ENCODE measurements around the gene ITGB1. TPM values are rescaled to one million over a fixed set of nuclear protein-coding genes. Genes with fewer than 3 reads are reported as not detected.

Gene ITGB1
- total and polyA plus RNA-seq, 12 donors: 169 to 828 (median 595) TPM

GRCh38 chr10:32930036-32930435 lies 28.0 kb downstream of the ITGB1 start:
- H3K27ac ChIP-seq: no peak overlapping the region
- peaks cover 0 to 46% (median 22%) of the 10 kb centered on the region in 9 donors for H3K4me1 ChIP-seq
- H3K9me3 ChIP-seq: no peaks in the 10 kb centered on the region
- no peaks in the 10 kb centered on the region for H3K27me3 ChIP-seq
- peaks cover 0 to 99% (median 43%) of the 10 kb centered on the region in 9 donors for H3K36me3 ChIP-seq
- TF ChIP-seq CTCF (IDR thresholded peaks at IDR 0.05): no peak
- intact Hi-C loops (cut with DNase I): no loop called here
- H3K4me3 ChIP-seq: no peak overlapping the region
- DNase-seq (no peak), ATAC-seq (no peak)

GRCh38 chr10:32929634-32930033 lies 28.4 kb downstream of the ITGB1 start:
- H3K27ac ChIP-seq: peak overlapping the region in 3 of 10 donors; percentile 11 to 48 (median 20)
- no peaks in the 10 kb centered on the region for H3K9me3 ChIP-seq
- peaks cover 0 to 43% (median 22%) of the 10 kb centered on the region in 9 donors for H3K4me1 ChIP-seq

GRCh38 chr10:32927750-32928149 lies 30.3 kb downstream of the ITGB1 start:
- no peak for TF ChIP-seq CTCF (IDR thresholded peaks at IDR 0.05)
- H3K9me3 ChIP-seq: no peaks in the 10 kb centered on the region
- H3K27me3 ChIP-seq: no peaks in the 10 kb centered on the region
- no peak overlapping the region for H3K27ac ChIP-seq
- 94 to 97% methylated on average over 3 of the region's 3 CpGs for WGBS, 2 donors
- DNase-seq (no peak), ATAC-seq (no peak)
- intact Hi-C loops (cut with DNase I): no loop called here
- H3K4me3 ChIP-seq: no peak overlapping the region
- peaks cover 0 to 99% (median 55%) of the 10 kb centered on the region in 9 donors for H3K36me3 ChIP-seq
- peaks cover 0 to 39% (median 22%) of the 10 kb centered on the region in 9 donors for H3K4me1 ChIP-seq

More at GRCh38 chr10:32929634-32930033, 28.4 kb downstream of the ITGB1 start:
- WGBS, 2 donors: 55 to 64% methylated on average over 6 of the region's 6 CpGs
- ATAC-seq: peak in 1 of 8 donors; percentile 25
- DNase-seq: no peak
- Histone ChIP-seq H3K4me3 (peak overlapping the region in 1 of 10 donors; percentile 9), H3K36me3 (peaks cover 0 to 99% (median 45%) of the 10 kb centered on the region in 9 donors), H3K27me3 (no peaks in the 10 kb centered on the region)
- no peak for TF ChIP-seq CTCF (IDR thresholded peaks at IDR 0.05)
- intact Hi-C loops (cut with DNase I): no loop called here

- TF ChIP-seq CTCF (IDR thresholded peaks at IDR 0.05): no peak
Observed at GRCh38 chr10:32923849-32924248, 34.2 kb downstream of the ITGB1 start.

More at GRCh38 chr10:32923849-32924248, 34.2 kb downstream of the ITGB1 start:
- no peak overlapping the region for H3K4me3 ChIP-seq
- peaks cover 0 to 100% (median 82%) of the 10 kb centered on the region in 9 donors for H3K36me3 ChIP-seq
- ATAC-seq (no peak), DNase-seq (no peak)
- peaks cover 0 to 17% (median 2%) of the 10 kb centered on the region in 9 donors for H3K4me1 ChIP-seq
- no peaks in the 10 kb centered on the region for H3K27me3 ChIP-seq
- H3K9me3 ChIP-seq: no peaks in the 10 kb centered on the region
- WGBS, 2 donors: 86 to 89% methylated on average over 2 of the region's 2 CpGs
- H3K27ac ChIP-seq: no peak overlapping the region
- intact Hi-C loops (cut with DNase I): no loop called here
